GM18867 (cell line): ENCODE results near the gene TAF8.

Source experiments
- ATAC-seq: cut with Tn5 transposase; IDR thresholded peaks from one replicate; pipeline ENCODE4 v1.9.1; 2021; ENCODE audit warnings: mild to moderate bottlenecking, moderate library complexity; ENCODE audit not compliant: unreplicated experiment

The TAF8 gene

GRCh38 chr6:42095094-42095493, 44.8 kb downstream of the TAF8 start:
- ATAC-seq = no peak

GRCh38 chr6:42095776-42096541, 45.6 kb downstream of the TAF8 start:
- ATAC-seq = no peak

- no peak for ATAC-seq
Observed at GRCh38 chr6:42099340-42100028, 49.2 kb downstream of the TAF8 start.

- no peak for ATAC-seq
Observed at GRCh38 chr6:42100029-42100901, 49.9 kb downstream of the TAF8 start.

GRCh38 chr6:42101186-42101657, 50.9 kb downstream of the TAF8 start:
- no peak for ATAC-seq

GRCh38 chr6:42103216-42103615, 52.9 kb downstream of the TAF8 start:
- ATAC-seq = no peak

GRCh38 chr6:42103753-42104094, 53.4 kb downstream of the TAF8 start:
- ATAC-seq = no peak

- ATAC-seq = peak; percentile 48
Observed at GRCh38 chr6:42104095-42104803, 53.9 kb downstream of the TAF8 start.

GRCh38 chr6:42104804-42105125, 54.4 kb downstream of the TAF8 start:
- no peak for ATAC-seq

- ATAC-seq = no peak
Observed at GRCh38 chr6:42105156-42105648, 54.9 kb downstream of the TAF8 start.

GRCh38 chr6:42105709-42106108, 55.4 kb downstream of the TAF8 start:
- no peak for ATAC-seq

GRCh38 chr6:42106112-42107023, 56.0 kb downstream of the TAF8 start:
- no peak for ATAC-seq

- no peak for ATAC-seq
Observed at GRCh38 chr6:42108071-42108470, 57.7 kb downstream of the TAF8 start.

GRCh38 chr6:42110683-42111082, 60.4 kb downstream of the TAF8 start:
- no peak for ATAC-seq

GRCh38 chr6:42112351-42112750, 62.0 kb downstream of the TAF8 start:
- no peak for ATAC-seq

GRCh38 chr6:42113936-42114636, 63.8 kb downstream of the TAF8 start:
- ATAC-seq = no peak

- ATAC-seq = no peak
Observed at GRCh38 chr6:42117843-42118161, 67.5 kb downstream of the TAF8 start.

- ATAC-seq = no peak
Observed at GRCh38 chr6:42118162-42119001, 68.1 kb downstream of the TAF8 start.
